ENCODE measurements around the gene KLHL8.

DNA sequence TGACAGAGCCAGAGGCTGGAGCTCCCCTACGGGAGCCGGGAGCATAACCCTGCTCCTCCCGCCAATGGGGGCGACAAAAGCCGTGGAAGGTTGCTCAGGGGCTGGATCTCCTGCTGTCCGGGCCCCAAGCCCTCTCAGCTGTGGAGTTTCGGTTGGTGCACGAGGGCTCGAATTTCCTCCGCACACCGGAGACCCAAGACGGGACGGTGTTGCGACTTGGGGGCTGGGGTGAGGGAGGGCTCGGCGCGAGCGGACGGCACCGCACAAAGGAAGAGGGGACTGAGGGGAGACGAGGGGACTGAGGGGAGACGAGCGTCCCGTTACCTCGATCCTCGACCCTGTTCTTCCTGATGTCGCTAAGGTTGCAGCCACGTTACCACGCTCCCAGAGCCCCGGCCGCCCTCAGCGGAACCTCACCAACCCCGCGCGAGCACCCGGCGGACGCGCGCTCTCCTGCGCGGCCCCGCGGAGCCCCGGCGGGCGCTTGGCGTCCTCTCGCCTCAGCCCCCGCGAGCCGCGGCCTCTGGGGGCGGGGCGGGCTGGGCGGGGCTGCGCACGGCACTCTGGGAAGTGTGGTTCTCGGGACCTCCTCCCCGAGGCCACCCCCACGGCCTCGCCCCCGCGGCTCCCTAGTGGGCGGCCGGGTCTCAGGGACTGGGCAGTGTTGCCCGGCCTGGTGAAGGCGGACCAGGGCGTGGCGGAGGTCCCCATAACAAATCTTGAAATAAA lies at the start of gene KLHL8:
- TF ChIP-seq, protein P1, sequence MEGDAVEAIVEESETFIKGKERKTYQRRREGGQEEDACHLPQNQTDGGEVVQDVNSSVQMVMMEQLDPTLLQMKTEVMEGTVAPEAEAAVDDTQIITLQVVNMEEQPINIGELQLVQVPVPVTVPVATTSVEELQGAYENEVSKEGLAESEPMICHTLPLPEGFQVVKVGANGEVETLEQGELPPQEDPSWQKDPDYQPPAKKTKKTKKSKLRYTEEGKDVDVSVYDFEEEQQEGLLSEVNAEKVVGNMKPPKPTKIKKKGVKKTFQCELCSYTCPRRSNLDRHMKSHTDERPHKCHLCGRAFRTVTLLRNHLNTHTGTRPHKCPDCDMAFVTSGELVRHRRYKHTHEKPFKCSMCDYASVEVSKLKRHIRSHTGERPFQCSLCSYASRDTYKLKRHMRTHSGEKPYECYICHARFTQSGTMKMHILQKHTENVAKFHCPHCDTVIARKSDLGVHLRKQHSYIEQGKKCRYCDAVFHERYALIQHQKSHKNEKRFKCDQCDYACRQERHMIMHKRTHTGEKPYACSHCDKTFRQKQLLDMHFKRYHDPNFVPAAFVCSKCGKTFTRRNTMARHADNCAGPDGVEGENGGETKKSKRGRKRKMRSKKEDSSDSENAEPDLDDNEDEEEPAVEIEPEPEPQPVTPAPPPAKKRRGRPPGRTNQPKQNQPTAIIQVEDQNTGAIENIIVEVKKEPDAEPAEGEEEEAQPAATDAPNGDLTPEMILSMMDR (conservative IDR thresholded peaks at IDR 0.05; ENCODE audit: low read depth, low read length) = no peak
- no peak for TF ChIP-seq EZH2 (IDR thresholded peaks at IDR 0.05; ENCODE audit: borderline replicate concordance, low read depth, low read length, poor library complexity, severe bottlenecking)
